ENCODE measurements around the gene IL22. TPM values are rescaled to one million over a fixed set of nuclear protein-coding genes. Genes with fewer than 3 reads are reported as not detected.

Gene IL22
- total and polyA plus RNA-seq, 4 donors: not detected

DNA sequence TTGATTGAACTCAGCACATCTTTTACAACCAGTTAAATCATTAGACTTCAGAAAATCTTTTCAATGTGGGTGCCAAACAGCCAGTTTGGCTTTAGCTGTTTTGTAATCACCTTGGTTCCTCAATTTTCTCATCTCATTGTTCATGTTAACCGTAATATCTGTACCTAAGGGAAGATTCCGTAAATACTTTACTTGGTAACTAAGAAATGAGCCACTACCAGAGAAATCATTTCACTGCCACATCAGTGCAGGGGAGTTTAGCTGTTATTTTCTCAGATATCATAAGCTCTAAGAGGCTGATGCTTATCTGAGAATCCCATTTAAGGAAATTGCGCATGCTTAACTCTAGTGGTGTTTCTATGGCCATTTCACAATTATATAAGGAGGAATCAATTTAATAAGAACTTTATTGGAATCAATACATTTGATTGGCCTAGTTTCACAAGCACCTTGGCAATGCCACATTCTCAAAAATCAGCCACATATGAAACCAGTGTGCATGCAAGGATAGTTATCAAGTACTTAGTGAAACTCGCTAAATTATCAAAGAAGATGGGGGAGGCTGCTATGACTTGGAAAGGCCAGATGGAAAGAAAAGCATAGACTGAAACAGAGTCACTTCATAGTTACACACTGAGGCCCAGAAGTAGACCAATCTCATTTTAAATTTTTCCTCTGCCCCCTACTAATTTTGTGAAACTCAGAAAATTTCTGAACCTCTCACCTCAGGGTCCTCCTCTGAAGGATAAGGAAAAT, 28.1 kb upstream of the IL22 start:
- 93% methylated on average over 4 of the region's 4 CpGs for WGBS
- no peak for TF ChIP-seq EGR1 (IDR thresholded peaks at IDR 0.05; ENCODE audit: low read depth in 2 of 2)
- no peak for TF ChIP-seq TAF1 (conservative IDR thresholded peaks at IDR 0.05)
- TF ChIP-seq HNF4A (conservative IDR thresholded peaks at IDR 0.05): no peak
- H3K27ac ChIP-seq (ENCODE audit: low read depth in 1 of 2, low read length in 2 of 2): no peak overlapping the region
- no peak overlapping the region for H3K9ac ChIP-seq (ENCODE audit: low read depth in 1 of 2, low read length in 2 of 2)
- no peak overlapping the region for H3K4me3 ChIP-seq (ENCODE audit: low read depth in 1 of 3, low read length in 3 of 3)
- H3K27me3 ChIP-seq (ENCODE audit: control insufficient read depth in 4 of 4, insufficient read depth in 4 of 4, low read length in 3 of 4): no peaks in the 10 kb centered on the region
- H3K9me3 ChIP-seq (ENCODE audit: control insufficient read depth in 4 of 4, low read length in 3 of 4): no peaks in the 10 kb centered on the region
- DNase-seq (ENCODE audit: low spot score): no peak
- H3K36me3 ChIP-seq (ENCODE audit: control insufficient read depth in 4 of 4, insufficient read depth in 3 of 4, low read depth in 1 of 4, low read length in 3 of 4): no peaks in the 10 kb centered on the region
- no peaks in the 10 kb centered on the region for H3K4me1 ChIP-seq (ENCODE audit: control insufficient read depth in 4 of 4, insufficient read depth in 4 of 4, low read length in 3 of 4)

DNA sequence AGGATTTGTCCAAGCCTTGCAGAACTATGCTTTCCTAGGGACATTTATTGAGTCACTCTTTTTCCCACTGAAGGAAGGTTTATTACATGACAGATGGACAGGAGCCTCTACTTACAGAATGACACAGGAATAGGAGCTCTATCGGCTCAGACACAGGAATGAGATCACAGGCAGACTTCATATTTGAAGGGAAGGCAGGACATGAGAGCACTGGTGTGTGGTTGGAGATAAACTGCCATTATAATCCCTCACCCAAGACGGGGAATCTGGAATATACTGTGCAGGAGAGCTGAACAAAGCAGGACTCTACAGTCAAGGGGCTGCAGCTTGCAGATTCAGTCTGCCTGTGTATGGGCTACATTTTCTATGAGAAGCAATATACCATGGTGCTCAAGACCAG, 26.8 kb upstream of the IL22 start:
- no peaks in the 10 kb centered on the region for H3K9me3 ChIP-seq (ENCODE audit: control insufficient read depth in 4 of 4, low read length in 3 of 4)
- 96% methylated on average over 2 of the region's 2 CpGs for WGBS
- H3K4me1 ChIP-seq (ENCODE audit: control insufficient read depth in 4 of 4, insufficient read depth in 4 of 4, low read length in 3 of 4): no peaks in the 10 kb centered on the region
- no peaks in the 10 kb centered on the region for H3K27me3 ChIP-seq (ENCODE audit: control insufficient read depth in 4 of 4, insufficient read depth in 4 of 4, low read length in 3 of 4)
- H3K36me3 ChIP-seq (ENCODE audit: control insufficient read depth in 4 of 4, insufficient read depth in 3 of 4, low read depth in 1 of 4, low read length in 3 of 4): no peaks in the 10 kb centered on the region
- no peak overlapping the region for H3K9ac ChIP-seq (ENCODE audit: low read depth in 1 of 2, low read length in 2 of 2)
- TF ChIP-seq JUND (IDR thresholded peaks at IDR 0.05): no peak
- TF ChIP-seq GABPA (IDR thresholded peaks at IDR 0.05 in 1 of 2, conservative IDR thresholded peaks at IDR 0.05 in 1 of 2): no peak
- TF ChIP-seq TAF1 (conservative IDR thresholded peaks at IDR 0.05): no peak
- TF ChIP-seq, protein P1, sequence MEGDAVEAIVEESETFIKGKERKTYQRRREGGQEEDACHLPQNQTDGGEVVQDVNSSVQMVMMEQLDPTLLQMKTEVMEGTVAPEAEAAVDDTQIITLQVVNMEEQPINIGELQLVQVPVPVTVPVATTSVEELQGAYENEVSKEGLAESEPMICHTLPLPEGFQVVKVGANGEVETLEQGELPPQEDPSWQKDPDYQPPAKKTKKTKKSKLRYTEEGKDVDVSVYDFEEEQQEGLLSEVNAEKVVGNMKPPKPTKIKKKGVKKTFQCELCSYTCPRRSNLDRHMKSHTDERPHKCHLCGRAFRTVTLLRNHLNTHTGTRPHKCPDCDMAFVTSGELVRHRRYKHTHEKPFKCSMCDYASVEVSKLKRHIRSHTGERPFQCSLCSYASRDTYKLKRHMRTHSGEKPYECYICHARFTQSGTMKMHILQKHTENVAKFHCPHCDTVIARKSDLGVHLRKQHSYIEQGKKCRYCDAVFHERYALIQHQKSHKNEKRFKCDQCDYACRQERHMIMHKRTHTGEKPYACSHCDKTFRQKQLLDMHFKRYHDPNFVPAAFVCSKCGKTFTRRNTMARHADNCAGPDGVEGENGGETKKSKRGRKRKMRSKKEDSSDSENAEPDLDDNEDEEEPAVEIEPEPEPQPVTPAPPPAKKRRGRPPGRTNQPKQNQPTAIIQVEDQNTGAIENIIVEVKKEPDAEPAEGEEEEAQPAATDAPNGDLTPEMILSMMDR (IDR thresholded peaks at IDR 0.05; ENCODE audit: low read depth, low read length, missing input control): no peak
- TF ChIP-seq RAD21 (IDR thresholded peaks at IDR 0.05): no peak
- TF ChIP-seq FOXA1 (IDR thresholded peaks at IDR 0.05): no peak
- no peak for TF ChIP-seq SP1 (IDR thresholded peaks at IDR 0.05)
- no peak for TF ChIP-seq HNF4G (IDR thresholded peaks at IDR 0.05)
- TF ChIP-seq, protein P2, sequence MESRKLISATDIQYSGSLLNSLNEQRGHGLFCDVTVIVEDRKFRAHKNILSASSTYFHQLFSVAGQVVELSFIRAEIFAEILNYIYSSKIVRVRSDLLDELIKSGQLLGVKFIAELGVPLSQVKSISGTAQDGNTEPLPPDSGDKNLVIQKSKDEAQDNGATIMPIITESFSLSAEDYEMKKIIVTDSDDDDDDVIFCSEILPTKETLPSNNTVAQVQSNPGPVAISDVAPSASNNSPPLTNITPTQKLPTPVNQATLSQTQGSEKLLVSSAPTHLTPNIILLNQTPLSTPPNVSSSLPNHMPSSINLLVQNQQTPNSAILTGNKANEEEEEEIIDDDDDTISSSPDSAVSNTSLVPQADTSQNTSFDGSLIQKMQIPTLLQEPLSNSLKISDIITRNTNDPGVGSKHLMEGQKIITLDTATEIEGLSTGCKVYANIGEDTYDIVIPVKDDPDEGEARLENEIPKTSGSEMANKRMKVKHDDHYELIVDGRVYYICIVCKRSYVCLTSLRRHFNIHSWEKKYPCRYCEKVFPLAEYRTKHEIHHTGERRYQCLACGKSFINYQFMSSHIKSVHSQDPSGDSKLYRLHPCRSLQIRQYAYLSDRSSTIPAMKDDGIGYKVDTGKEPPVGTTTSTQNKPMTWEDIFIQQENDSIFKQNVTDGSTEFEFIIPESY (IDR thresholded peaks at IDR 0.05): no peak
- TF ChIP-seq FOXA2 (IDR thresholded peaks at IDR 0.05): no peak
- TF ChIP-seq NR2F2 (IDR thresholded peaks at IDR 0.05): no peak
- H3K27ac ChIP-seq (ENCODE audit: low read depth in 1 of 2, low read length in 2 of 2): no peak overlapping the region
- no peak overlapping the region for H3K4me3 ChIP-seq (ENCODE audit: low read depth in 1 of 3, low read length in 3 of 3)
- no peak for DNase-seq (ENCODE audit: low spot score)

DNA sequence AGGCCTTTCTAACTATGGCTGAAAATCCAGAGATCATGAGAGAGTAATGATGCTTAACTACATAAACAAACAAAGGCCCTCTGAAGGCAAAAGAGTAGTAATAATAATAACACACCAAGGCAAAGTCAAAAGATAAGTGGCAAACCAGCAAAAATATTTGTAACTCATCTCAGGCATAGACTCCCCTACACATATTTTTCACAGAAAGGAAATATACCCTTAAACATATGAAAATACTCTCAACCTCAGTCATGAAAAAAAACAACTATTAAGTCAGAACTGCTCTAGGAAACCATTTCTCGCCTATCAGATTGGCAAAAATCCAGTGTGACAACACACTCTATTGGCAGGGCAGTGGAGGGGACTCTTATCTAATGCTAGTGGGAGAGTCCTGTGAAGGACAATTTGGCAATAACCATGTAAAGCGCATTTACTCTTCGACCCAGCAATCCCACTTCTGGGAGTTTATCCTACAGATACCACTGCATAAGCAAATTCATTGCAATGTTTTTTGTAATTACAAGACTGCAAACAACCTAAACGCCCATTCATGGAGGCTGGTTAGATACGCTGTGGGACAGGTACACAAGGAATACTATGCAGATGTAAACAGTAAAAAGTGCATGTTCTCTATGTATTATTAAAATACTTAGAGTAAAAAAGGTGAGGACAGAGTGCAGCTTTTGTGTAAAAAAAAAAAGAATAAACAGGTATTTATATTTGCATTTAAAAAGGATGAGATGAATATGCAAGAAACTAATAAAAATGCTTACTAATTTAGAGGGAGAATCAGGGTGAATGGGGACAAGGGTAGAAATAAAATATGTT, 26.0 kb upstream of the IL22 start:
- no peak for DNase-seq (ENCODE audit: low spot score)
- 45% methylated on average over 5 of the region's 5 CpGs for WGBS
- TF ChIP-seq FOXA1 (IDR thresholded peaks at IDR 0.05): no peak
- TF ChIP-seq, protein P2 (IDR thresholded peaks at IDR 0.05): peak; percentile 21
- no peak for TF ChIP-seq GABPA (IDR thresholded peaks at IDR 0.05 in 1 of 2, conservative IDR thresholded peaks at IDR 0.05 in 1 of 2)
- TF ChIP-seq TAF1 (conservative IDR thresholded peaks at IDR 0.05): no peak
- TF ChIP-seq YY1 (IDR thresholded peaks at IDR 0.05): peak; percentile 49
- peak in 1 of 2 donors; percentile 34 for TF ChIP-seq HNF4A (conservative IDR thresholded peaks at IDR 0.05)
- peak in 1 of 2 donors; percentile 32 for TF ChIP-seq RXRA (IDR thresholded peaks at IDR 0.05)
- no peak overlapping the region for H3K27ac ChIP-seq (ENCODE audit: low read depth in 1 of 2, low read length in 2 of 2)
- no peaks in the 10 kb centered on the region for H3K9me3 ChIP-seq (ENCODE audit: control insufficient read depth in 4 of 4, low read length in 3 of 4)
- no peaks in the 10 kb centered on the region for H3K36me3 ChIP-seq (ENCODE audit: control insufficient read depth in 4 of 4, insufficient read depth in 3 of 4, low read depth in 1 of 4, low read length in 3 of 4)
- no peak overlapping the region for H3K9ac ChIP-seq (ENCODE audit: low read depth in 1 of 2, low read length in 2 of 2)
- H3K4me1 ChIP-seq (ENCODE audit: control insufficient read depth in 4 of 4, insufficient read depth in 4 of 4, low read length in 3 of 4): no peaks in the 10 kb centered on the region
- H3K27me3 ChIP-seq (ENCODE audit: control insufficient read depth in 4 of 4, insufficient read depth in 4 of 4, low read length in 3 of 4): no peaks in the 10 kb centered on the region
- no peak overlapping the region for H3K4me3 ChIP-seq (ENCODE audit: low read depth in 1 of 3, low read length in 3 of 3)
